GM21381 (cell line): ENCODE measurements around the gene CLEC12A.

Source experiments
- ATAC-seq: cut with Tn5 transposase; IDR thresholded peaks from one replicate; pipeline ENCODE4 v1.9.1; 2021; ENCODE audit warnings: mild to moderate bottlenecking, moderate library complexity; ENCODE audit not compliant: unreplicated experiment

Gene CLEC12A

GRCh38 chr12:10031771-10032175 lies 60.6 kb downstream of the CLEC12A start:
- ATAC-seq: no peak

GRCh38 chr12:10033783-10034545 lies 62.8 kb downstream of the CLEC12A start:
- no peak for ATAC-seq
